OCI-LY7 (cell line): ENCODE data around the gene TMPRSS3.

ENCODE experiments used
- EZH2phosphoT487 ChIP-seq: fragments of 200-600 bp; sonication (generic); IDR thresholded peaks from 2 replicates; pipeline ENCODE4 v1.6.1; 2018; ENCODE audit warnings: low read depth, borderline replicate concordance, mild to moderate bottlenecking, mixed run types, antibody characterized with exemption, low read length, moderate library complexity, mixed read lengths
- TF ChIP-seq, protein P1 (sequence below): fragments of 200-600 bp; sonication (generic); conservative IDR thresholded peaks from 2 replicates; pipeline ENCODE4 v1.5.1; 2014; ENCODE audit warnings: mild to moderate bottlenecking, antibody characterized with exemption, low read length, moderate library complexity, mixed read lengths

DNA sequence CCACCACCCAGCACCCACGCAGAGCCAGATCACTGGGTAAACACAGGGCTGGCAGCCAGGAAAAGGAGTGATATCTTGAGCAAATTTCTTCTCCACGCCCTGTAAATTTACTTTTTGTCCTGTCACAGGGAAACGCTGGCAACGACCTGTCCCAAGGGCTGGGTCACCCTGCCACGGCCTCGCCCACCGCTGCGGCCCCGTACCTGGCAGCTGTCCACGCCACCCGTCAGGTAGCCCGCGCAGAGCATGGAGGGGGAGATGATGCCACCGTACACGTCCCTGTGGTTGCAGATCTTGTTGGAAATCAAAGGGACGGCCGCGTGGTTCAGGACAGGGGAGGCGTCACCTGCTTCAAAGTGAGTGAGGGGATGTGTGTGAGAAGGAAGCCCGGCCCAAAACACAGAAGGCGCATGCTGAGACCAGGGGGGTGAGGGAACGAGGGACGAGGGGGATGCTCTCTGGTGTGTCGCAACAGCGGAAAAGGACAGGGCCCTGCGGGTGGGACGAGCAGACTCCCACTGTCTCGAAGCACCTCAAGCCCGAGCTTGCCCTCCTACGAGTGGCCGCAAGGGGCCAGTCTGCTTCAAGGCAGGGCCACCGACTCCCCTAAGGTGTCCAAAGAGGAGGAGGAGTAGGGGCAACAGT lies 19.4 kb downstream of the TMPRSS3 start:
- TF ChIP-seq, protein P1, sequence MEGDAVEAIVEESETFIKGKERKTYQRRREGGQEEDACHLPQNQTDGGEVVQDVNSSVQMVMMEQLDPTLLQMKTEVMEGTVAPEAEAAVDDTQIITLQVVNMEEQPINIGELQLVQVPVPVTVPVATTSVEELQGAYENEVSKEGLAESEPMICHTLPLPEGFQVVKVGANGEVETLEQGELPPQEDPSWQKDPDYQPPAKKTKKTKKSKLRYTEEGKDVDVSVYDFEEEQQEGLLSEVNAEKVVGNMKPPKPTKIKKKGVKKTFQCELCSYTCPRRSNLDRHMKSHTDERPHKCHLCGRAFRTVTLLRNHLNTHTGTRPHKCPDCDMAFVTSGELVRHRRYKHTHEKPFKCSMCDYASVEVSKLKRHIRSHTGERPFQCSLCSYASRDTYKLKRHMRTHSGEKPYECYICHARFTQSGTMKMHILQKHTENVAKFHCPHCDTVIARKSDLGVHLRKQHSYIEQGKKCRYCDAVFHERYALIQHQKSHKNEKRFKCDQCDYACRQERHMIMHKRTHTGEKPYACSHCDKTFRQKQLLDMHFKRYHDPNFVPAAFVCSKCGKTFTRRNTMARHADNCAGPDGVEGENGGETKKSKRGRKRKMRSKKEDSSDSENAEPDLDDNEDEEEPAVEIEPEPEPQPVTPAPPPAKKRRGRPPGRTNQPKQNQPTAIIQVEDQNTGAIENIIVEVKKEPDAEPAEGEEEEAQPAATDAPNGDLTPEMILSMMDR: no peak
- no peak for TF ChIP-seq EZH2phosphoT487
